NCI-H2171 (cell line): ENCODE results near the gene PCSK6.
A peak's percentile ranks its signal among the peaks of the same experiment; 100 is the strongest.
"Not testable (repeated sequence)": the region's sequence is repeated elsewhere in the genome, so short reads cannot be mapped to it uniquely, and the experiment has no call there.

ENCODE experiments used
- DNase-seq: peaks from one replicate; lab custom pipeline; 2025; lab: John Stamatoyannopoulos, UW

The PCSK6 gene

GRCh38 chr15:101308604-101309435, 180.7 kb downstream of the PCSK6 start:
- DNase-seq: no peak

GRCh38 chr15:101307897-101308603, 181.5 kb downstream of the PCSK6 start:
- DNase-seq: no peak

- peak; percentile 29 for DNase-seq
These were observed 182.2 kb downstream of the PCSK6 start for GRCh38 chr15:101307048-101307896.

- DNase-seq: no peak
These were observed 183.0 kb downstream of the PCSK6 start for GRCh38 chr15:101306341-101307047.

- no peak for DNase-seq
These were observed 183.7 kb downstream of the PCSK6 start for GRCh38 chr15:101305820-101306255.

- no peak for DNase-seq
These were observed 186.1 kb downstream of the PCSK6 start for GRCh38 chr15:101303408-101303807.

GRCh38 chr15:101296418-101297405, 192.8 kb downstream of the PCSK6 start:
- DNase-seq: no peak

- no peak for DNase-seq
These were observed 193.8 kb downstream of the PCSK6 start for GRCh38 chr15:101295607-101296161.

GRCh38 chr15:101294731-101295606, 194.5 kb downstream of the PCSK6 start, which contains the start of gene SNRPA1:
Gene SNRPA1 (minus strand): TSS chr15:101295248. CDS start chr15:101295178, 70 bp downstream.
- DNase-seq: peak; percentile 94

GRCh38 chr15:101293122-101293521, 196.4 kb downstream of the PCSK6 start:
- DNase-seq: no peak

- DNase-seq: peak; percentile 55
These were observed 200.5 kb downstream of the PCSK6 start for GRCh38 chr15:101288905-101289513.

- not testable (repeated sequence) for DNase-seq
These were observed 202.2 kb downstream of the PCSK6 start for GRCh38 chr15:101287342-101287741.

- no peak for DNase-seq
These were observed 202.9 kb downstream of the PCSK6 start for GRCh38 chr15:101286471-101287114.

- DNase-seq: no peak
These were observed 205.6 kb downstream of the PCSK6 start for GRCh38 chr15:101283931-101284330.

GRCh38 chr15:101280007-101280406, 209.5 kb downstream of the PCSK6 start:
- no peak for DNase-seq

- no peak for DNase-seq
These were observed 211.5 kb downstream of the PCSK6 start for GRCh38 chr15:101277943-101278564.

GRCh38 chr15:101277038-101277822, 212.3 kb downstream of the PCSK6 start, which contains the start of gene SELENOS:
Gene SELENOS (minus strand): TSS chr15:101277485. CDS start chr15:101277417, 68 bp downstream.
- DNase-seq: peak; percentile 92
